Measurements from ENCODE around the gene APBA1. TPM values are rescaled to one million over a fixed set of nuclear protein-coding genes. Genes with fewer than 3 reads are reported as not detected.

The APBA1 gene
- total and polyA plus RNA-seq, 2 of the 8 experiments (the other 6 are each of a cell fraction or from before 2014, with no cell fraction given) = 0.36 to 0.60 TPM

GRCh38 chr9:69397384-69398214 lies 274.6 kb downstream of the APBA1 start:
- Histone ChIP-seq H2BK120ac (replicated peaks; ENCODE audit: low read depth, low read length) (no peak overlapping the region), H3K9ac (replicated peaks in 1 of 4; ENCODE audit: extremely low read depth in 1 of 4, low read depth in 3 of 4, low read length in 3 of 4) (no peak overlapping the region), H3K4ac (replicated peaks; ENCODE audit: insufficient read length, low read depth, low read length) (no peak overlapping the region), H3K27me3 (replicated peaks in 1 of 4; ENCODE audit: control insufficient read depth in 3 of 4, extremely low read depth in 1 of 4, insufficient read depth in 3 of 4, low read length in 3 of 4) (no peaks in the 10 kb centered on the region), H2AFZ (ENCODE audit: low read length) (no peak overlapping the region), H3K14ac (ENCODE audit: insufficient read length) (no peak overlapping the region), H4K5ac (ENCODE audit: insufficient read length, low read depth, low read length) (no peak overlapping the region), H3K79me1 (ENCODE audit: low read depth, low read length) (no peaks in the 10 kb centered on the region), H3K4me2 (ENCODE audit: insufficient read depth in 1 of 2, low read depth in 2 of 2, low read length in 2 of 2) (no peak overlapping the region), H3K56ac (replicated peaks; ENCODE audit: insufficient read length, low read depth, low read length) (no peak overlapping the region), H2BK15ac (ENCODE audit: low read length) (peak overlapping the region; percentile 89; the same call in 1 of the 2 replicates), H2BK20ac (ENCODE audit: low read length) (no peak overlapping the region; the same call in 1 of the 2 replicates), H2BK12ac (ENCODE audit: low read depth, low read length) (peak overlapping the region; percentile 12; the same call in 1 of the 2 replicates), H3K23ac (ENCODE audit: insufficient read length) (no peak overlapping the region), H3K36me3 (ENCODE audit: control insufficient read depth in 2 of 4, insufficient read depth in 4 of 4, low read length in 3 of 4) (no peaks in the 10 kb centered on the region), H4K8ac (ENCODE audit: extremely low read depth, insufficient read depth, low read length) (no peak overlapping the region), H3K27ac (ENCODE audit: low read depth, low read length) (no peak overlapping the region), H3K4me3 (ENCODE audit: extremely low read depth in 1 of 4, insufficient read depth in 2 of 4, low read depth in 3 of 4, low read length in 4 of 4) (no peak overlapping the region), H3K4me1 (replicated peaks in 1 of 4; ENCODE audit: control insufficient read depth in 3 of 4, insufficient read depth in 4 of 4, low read length in 3 of 4) (peaks cover 0 to 2% (median 0%) of the 10 kb centered on the region in 4 experiments; a peak in 1 of 7 replicates), H2BK5ac (ENCODE audit: low read depth, low read length) (0 out of 2 replicates have a peak overlapping the region, but pooled peaks have one; percentile 40), H4K91ac (replicated peaks; ENCODE audit: insufficient read length, low read length) (no peak overlapping the region), H4K20me1 (replicated peaks in 1 of 2; ENCODE audit: control insufficient read depth in 1 of 2, insufficient read depth in 2 of 2, low read length in 2 of 2) (no peaks in the 10 kb centered on the region), H3K18ac (ENCODE audit: extremely low read depth, low read length) (no peak overlapping the region), H3K23me2 (ENCODE audit: low read depth, low read length) (no peaks in the 10 kb centered on the region), H2AK5ac (ENCODE audit: low read depth, low read length) (no peak overlapping the region), H3K79me2 (ENCODE audit: control insufficient read depth in 1 of 2, insufficient read depth in 2 of 2, low read length in 2 of 2) (no peaks in the 10 kb centered on the region), H3K9me3 (ENCODE audit: insufficient read depth in 2 of 2, low read depth in 1 of 2, low read length in 1 of 2) (no peaks in the 10 kb centered on the region)
- FAIRE-seq = peak; percentile 48
- ChIA-PET POLR2A (ENCODE audit: partially characterized antibody) (interaction anchor here (0.6 to 1.1 kb wide), 5 partner anchors 12 to 125 kb away, joined by 3 read pairs; no protein-coding TSS in a partner anchor), CTCF (ENCODE audit: partially characterized antibody) (interaction anchor here (0.6 to 1.1 kb wide), 4 partner anchors 16 to 675 kb away, joined by 3 to 5 read pairs (median 3); no protein-coding TSS in a partner anchor)
- 74% methylated on average over 12 of the region's 12 CpGs; no CpG with 5 or more reads in 1 of the 2 experiments for whole genome bisulfite sequencing, 2 experiments (ENCODE audit: extremely low coverage in 1 of 2, insufficient coverage in 1 of 2, insufficient read length in 1 of 2, insufficient replicate concordance in 2 of 2, low coverage in 1 of 2, low lambda C conversion rate in 2 of 2, missing lambda C conversion rate in 1 of 2)
- no peak for DNase-seq (ENCODE audit: low read depth in 1 of 2, low spot score in 2 of 2)
- TF ChIP-seq SP4 (IDR thresholded peaks at IDR 0.05; ENCODE audit: low read length) (no peak), HDAC6 (IDR thresholded peaks at IDR 0.05; ENCODE audit: low read depth, low read length) (no peak), USF2 (IDR thresholded peaks at IDR 0.05; ENCODE audit: low read length) (no peak), TAF1 (IDR thresholded peaks at IDR 0.05; ENCODE audit: low read depth, low read length) (no peak), RNF2 (IDR thresholded peaks at IDR 0.05; ENCODE audit: borderline replicate concordance, low read depth, low read length, missing control alignments, poor library complexity, severe bottlenecking) (no peak), JUN (IDR thresholded peaks at IDR 0.05; ENCODE audit: low read depth, low read length) (no peak), EP300 (IDR thresholded peaks at IDR 0.05; ENCODE audit: borderline replicate concordance in 1 of 2, low read depth in 2 of 2, low read length in 2 of 2) (no peak), POU5F1 (IDR thresholded peaks at IDR 0.05; ENCODE audit: low read depth, low read length) (no peak), KDM5A (IDR thresholded peaks at IDR 0.05; ENCODE audit: low read length) (no peak), SP2 (IDR thresholded peaks at IDR 0.05; ENCODE audit: low read length) (no peak)

Measured in H1 (cell line).